ENCODE results near the gene PAQR7.
A peak's percentile ranks its signal among the peaks of the same experiment; 100 is the strongest.

PAQR7 gene

DNA sequence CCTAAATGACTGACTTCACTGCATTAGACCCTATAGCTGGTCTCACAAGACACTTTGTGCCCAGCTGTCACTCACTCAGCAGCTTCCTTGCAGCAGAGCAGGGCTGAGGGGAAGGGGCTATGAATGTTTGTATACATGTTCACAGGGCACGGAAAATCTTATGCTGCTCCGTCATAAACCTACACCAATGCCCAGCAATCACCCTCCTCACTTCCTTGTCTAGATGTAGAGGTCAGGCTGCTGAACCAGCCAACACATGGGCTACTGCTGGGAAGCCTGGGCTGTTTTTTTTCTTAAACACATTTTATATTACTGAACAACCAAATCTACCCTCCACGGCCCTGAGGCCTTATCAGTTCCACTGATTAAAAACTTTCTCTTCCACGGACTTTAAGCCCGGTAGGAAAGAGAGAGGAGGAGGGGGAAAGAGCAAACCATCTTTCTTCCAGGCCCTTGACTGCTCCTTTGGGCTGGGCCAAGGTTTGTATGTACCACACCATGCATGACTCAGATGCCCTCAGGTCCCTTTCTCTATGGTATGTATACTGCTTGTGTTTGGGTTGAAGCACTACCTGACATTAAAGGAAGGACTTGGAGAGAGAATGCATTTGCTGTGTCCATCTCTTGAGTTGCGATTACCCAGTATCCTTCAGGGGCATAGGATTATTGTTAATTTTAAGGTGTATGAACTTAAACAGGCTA is 43.0 kb downstream of the PAQR7 start:
- TF ChIP-seq, protein P1, sequence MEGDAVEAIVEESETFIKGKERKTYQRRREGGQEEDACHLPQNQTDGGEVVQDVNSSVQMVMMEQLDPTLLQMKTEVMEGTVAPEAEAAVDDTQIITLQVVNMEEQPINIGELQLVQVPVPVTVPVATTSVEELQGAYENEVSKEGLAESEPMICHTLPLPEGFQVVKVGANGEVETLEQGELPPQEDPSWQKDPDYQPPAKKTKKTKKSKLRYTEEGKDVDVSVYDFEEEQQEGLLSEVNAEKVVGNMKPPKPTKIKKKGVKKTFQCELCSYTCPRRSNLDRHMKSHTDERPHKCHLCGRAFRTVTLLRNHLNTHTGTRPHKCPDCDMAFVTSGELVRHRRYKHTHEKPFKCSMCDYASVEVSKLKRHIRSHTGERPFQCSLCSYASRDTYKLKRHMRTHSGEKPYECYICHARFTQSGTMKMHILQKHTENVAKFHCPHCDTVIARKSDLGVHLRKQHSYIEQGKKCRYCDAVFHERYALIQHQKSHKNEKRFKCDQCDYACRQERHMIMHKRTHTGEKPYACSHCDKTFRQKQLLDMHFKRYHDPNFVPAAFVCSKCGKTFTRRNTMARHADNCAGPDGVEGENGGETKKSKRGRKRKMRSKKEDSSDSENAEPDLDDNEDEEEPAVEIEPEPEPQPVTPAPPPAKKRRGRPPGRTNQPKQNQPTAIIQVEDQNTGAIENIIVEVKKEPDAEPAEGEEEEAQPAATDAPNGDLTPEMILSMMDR (IDR thresholded peaks at IDR 0.05; ENCODE audit: insufficient read depth, low read length): no peak
- TF ChIP-seq, protein P2, sequence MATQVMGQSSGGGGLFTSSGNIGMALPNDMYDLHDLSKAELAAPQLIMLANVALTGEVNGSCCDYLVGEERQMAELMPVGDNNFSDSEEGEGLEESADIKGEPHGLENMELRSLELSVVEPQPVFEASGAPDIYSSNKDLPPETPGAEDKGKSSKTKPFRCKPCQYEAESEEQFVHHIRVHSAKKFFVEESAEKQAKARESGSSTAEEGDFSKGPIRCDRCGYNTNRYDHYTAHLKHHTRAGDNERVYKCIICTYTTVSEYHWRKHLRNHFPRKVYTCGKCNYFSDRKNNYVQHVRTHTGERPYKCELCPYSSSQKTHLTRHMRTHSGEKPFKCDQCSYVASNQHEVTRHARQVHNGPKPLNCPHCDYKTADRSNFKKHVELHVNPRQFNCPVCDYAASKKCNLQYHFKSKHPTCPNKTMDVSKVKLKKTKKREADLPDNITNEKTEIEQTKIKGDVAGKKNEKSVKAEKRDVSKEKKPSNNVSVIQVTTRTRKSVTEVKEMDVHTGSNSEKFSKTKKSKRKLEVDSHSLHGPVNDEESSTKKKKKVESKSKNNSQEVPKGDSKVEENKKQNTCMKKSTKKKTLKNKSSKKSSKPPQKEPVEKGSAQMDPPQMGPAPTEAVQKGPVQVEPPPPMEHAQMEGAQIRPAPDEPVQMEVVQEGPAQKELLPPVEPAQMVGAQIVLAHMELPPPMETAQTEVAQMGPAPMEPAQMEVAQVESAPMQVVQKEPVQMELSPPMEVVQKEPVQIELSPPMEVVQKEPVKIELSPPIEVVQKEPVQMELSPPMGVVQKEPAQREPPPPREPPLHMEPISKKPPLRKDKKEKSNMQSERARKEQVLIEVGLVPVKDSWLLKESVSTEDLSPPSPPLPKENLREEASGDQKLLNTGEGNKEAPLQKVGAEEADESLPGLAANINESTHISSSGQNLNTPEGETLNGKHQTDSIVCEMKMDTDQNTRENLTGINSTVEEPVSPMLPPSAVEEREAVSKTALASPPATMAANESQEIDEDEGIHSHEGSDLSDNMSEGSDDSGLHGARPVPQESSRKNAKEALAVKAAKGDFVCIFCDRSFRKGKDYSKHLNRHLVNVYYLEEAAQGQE (IDR thresholded peaks at IDR 0.05; ENCODE audit: insufficient replicate concordance, low read depth): no peak
- Histone ChIP-seq H3K27ac (replicated peaks) (peak overlapping the region; percentile 44), H3K27me3 (ENCODE audit: insufficient read depth, poor library complexity, severe bottlenecking) (no peaks in the 10 kb centered on the region), H3K4me3 (replicated peaks; ENCODE audit: insufficient read depth, low read length) (no peak overlapping the region)
- DNase-seq (ENCODE audit: low read depth in 1 of 2, low spot score in 1 of 2): no peak

DNA sequence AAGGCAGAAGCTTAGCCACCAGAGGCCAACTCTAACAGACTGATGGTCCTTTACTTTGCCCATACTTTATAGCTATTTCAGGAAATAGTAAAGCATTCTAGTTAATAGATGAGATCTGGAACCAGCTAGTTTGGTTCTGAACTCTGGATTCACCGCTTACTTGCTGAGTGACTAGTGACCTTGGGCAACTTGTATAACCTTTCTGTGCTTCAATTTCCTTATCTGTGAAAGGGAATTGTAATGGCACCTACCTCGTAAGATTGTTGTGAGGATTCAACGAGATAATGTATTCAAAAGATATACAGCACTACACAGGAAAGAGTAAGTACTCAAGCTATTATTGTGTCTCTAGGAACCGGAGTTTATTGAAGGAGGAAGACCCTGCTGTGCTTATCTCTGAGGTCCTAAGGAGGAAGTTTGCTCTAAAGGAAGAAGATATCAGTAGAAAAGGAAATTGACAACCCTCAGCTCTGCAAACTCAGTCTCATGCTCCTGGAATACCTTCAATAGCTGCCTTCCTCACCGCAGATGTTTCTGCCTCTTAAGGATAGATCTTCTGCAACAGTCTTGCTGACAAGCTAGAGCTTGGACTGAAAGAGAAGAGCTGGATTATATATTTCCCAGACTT is 43.8 kb downstream of the PAQR7 start:
- TF ChIP-seq, protein P2 (IDR thresholded peaks at IDR 0.05; ENCODE audit: insufficient replicate concordance, low read depth): no peak
- TF ChIP-seq POLR2AphosphoS5 (IDR thresholded peaks at IDR 0.05; ENCODE audit: low read depth): 0 out of 2 replicates have a peak, but pooled peaks have one; percentile 19
- TF ChIP-seq SPI1 (IDR thresholded peaks at IDR 0.05; ENCODE audit: borderline replicate concordance, low read depth): no peak
- 0 out of 2 replicates have a peak, but pooled peaks have one; percentile 15 for TF ChIP-seq GABPA (IDR thresholded peaks at IDR 0.05; ENCODE audit: low read depth)
- TF ChIP-seq, protein P1 (IDR thresholded peaks at IDR 0.05; ENCODE audit: insufficient read depth, low read length): no peak
- H3K27ac ChIP-seq (replicated peaks): peak overlapping the region; percentile 44
- peak in 1 of 2 experiments; percentile 59 for DNase-seq (ENCODE audit: low read depth in 1 of 2, low spot score in 1 of 2)
- H3K27me3 ChIP-seq (ENCODE audit: insufficient read depth, poor library complexity, severe bottlenecking): no peaks in the 10 kb centered on the region
- no peak overlapping the region for H3K4me3 ChIP-seq (replicated peaks; ENCODE audit: insufficient read depth, low read length)

DNA sequence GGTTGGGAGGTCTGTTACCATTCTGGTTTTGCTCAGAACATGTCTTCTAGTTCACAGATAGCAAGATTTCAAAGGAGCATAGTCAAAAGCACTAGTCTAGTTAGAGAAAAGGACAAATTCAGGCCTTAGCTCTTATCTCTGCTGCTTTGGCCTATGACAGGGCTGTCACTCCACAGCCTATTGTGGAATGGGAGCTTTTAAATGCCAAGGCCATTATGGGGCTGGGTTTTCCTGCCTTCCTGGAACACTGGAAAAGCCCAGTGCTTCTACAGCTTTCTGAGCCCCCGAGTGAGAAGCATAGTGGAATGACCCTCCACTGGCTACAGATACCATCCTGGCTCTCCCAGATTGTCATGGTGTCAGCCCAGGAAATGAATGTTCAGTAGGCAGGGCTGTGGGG is 46.5 kb downstream of the PAQR7 start:
- TF ChIP-seq POLR2AphosphoS5 (IDR thresholded peaks at IDR 0.05; ENCODE audit: low read depth) (no peak), SPI1 (IDR thresholded peaks at IDR 0.05; ENCODE audit: borderline replicate concordance, low read depth) (no peak), GABPA (IDR thresholded peaks at IDR 0.05; ENCODE audit: low read depth) (no peak)
- TF ChIP-seq, protein P2 (IDR thresholded peaks at IDR 0.05; ENCODE audit: insufficient replicate concordance, low read depth): no peak
- TF ChIP-seq, protein P1 (IDR thresholded peaks at IDR 0.05; ENCODE audit: insufficient read depth, low read length): no peak
- no peak for DNase-seq (ENCODE audit: low read depth in 1 of 2, low spot score in 1 of 2)
- H3K27me3 ChIP-seq (ENCODE audit: insufficient read depth, poor library complexity, severe bottlenecking): no peaks in the 10 kb centered on the region
- no peak overlapping the region for H3K4me3 ChIP-seq (replicated peaks; ENCODE audit: insufficient read depth, low read length)
- H3K27ac ChIP-seq (replicated peaks): no peak overlapping the region
